Frontal cortex (tissue), 4 donors: ENCODE measurements around the gene SLC6A2. TPM values are rescaled to one million over a fixed set of nuclear protein-coding genes. Genes with fewer than 3 reads are reported as not detected.

Experiments
- DNase-seq, 2 donors: peaks; one replicate each; pipeline ENCODE4 v3.0.0; 2012; ENCODE audit warnings: low spot score in 2 of 2
- FAIRE-seq: peaks from 2 replicates; lab custom pipeline; 2012; peaks lifted over from hg19 to GRCh38; lab: Jason Lieb, UNC
- total RNA-seq: library from RNA; depleted of rRNA; stranded (reverse); fragments of >200 nt; gene quantifications from one replicate; pipeline ENCODE4 v1.2.3, GENCODE V29; 2014
- donor health status: control.
- donor health status: control.
- donor health status: control.

SLC6A2 gene
- total RNA-seq, 1 donor from 2014 or later, result under 0.01 TPM

DNA sequence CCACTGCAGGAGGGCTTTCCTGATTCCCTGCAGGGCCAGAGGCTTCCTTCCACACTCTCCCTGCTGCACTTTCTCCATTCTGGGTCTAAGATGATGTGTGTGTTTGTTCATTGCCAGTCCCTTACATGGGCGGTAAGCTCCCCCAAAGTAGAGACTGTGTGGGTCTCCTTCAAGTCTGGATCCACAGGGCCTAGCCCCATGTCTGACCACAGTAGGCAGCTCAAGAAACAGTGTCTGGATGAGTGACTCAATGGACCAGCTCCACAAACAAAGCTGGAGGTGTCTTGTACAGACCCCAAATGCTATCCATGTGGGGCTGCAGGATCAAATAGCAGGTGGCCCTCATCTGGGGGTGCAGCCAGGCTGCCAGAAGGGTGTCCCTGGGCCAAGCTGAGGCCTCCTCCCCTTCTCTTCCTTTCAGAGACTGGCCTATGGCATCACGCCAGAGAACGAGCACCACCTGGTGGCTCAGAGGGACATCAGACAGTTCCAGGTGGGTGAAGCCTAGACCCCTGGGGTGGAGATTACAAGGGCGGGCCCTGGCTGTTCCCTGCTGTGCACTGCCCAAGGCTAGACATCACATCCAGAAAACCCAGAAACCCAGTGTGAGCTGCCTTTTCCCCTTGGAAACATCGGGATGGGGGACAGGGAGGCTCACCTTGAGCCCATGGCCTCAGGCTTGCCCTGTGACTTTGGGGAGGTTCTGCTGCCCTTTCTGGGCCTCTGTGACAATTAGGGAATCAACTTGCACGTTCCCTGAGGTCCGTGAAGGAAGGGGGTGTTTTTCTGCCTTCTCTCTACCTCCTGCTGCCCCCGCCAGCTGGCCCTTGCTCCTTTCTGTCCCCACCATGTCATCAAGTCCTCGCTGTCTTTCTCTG is 45.9 kb downstream of the SLC6A2 start:
- DNase-seq (peak in 1 of 2 donors; percentile 28), FAIRE-seq (no peak)

- DNase-seq, result peak; percentile 17 to 56
- FAIRE-seq, result no peak
These were observed 47.5 kb downstream of the SLC6A2 start for GRCh38 chr16:55703003-55704001.

DNA sequence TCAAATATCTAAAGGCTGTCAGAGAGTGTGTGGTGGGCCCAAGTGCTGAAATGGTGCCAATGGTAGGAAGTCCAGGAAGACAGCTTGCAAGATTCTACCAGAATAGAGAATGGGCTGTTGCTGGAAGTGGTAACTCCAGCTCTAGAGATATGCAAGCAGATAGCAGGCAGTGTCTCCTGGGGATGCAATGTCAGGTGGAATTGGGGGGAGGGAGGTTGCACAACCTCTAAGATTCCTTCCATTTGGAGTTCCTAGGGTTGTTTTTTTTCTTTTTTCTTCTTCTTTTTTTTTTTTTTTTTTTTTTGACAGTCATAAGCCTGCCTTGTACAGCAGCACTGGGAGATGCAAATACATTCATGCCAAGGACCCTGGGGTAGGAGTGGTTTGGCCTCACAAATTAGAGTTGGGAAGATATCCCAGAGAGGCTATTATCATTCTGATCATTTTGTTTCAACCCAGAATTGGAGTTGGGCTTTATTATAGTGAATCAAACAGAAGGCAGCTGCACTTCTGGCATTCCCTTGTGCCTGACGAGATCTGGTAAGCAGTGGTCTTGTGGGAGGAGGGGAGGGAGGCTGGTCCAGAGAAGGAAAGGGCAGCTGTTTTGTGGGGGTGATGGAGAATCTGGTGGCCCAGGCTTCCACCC is 51.1 kb downstream of the SLC6A2 start:
- no peak for FAIRE-seq
- no peak for DNase-seq

- FAIRE-seq, result no peak
- no peak for DNase-seq
These were observed 54.0 kb downstream of the SLC6A2 start for GRCh38 chr16:55709801-55710200.

- FAIRE-seq (no peak), DNase-seq (no peak)
These were observed 54.7 kb downstream of the SLC6A2 start for GRCh38 chr16:55710466-55710865.

DNA sequence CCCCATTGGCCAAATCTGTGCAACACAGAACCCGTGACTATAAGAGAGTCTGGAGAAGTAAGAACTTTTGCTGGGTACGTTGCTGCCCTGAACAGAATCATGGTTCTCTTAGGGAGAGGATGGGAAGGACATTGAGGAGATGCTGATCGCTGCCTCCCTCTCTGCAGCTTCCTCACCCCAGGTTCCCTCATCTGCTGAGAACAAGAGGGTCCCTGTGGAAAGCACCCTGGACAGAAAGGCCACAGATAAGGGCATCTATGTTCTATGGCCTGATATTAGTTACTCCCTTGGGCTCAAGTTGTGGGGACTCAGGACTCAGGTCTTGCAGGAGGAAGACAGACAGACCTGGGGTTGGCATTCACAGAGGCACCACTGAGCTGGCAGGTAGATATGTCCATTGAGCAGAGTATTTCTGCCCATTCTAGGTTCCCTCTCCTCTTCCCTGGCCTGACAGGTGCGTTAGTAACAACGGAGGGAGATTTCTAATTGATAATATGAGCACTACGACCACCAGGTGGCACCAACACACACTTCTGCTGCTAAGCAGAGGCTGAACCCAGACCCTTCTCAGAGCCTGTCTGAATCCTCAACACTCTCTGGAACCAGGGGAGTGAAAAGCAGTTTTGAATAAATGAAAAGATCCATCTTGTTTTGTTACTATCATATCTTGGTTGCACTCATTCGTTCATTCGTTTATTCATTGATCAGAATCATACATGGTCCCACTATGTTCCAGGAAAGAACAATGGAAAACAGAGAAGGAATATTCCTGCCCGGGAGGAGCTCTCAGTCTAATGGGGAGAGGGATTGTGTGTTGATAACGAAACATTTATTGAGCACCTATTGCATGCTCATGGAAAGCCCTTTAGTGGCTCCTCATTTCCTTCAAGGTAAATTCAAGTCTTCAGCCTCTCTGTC is 56.4 kb downstream of the SLC6A2 start:
- DNase-seq (peak in 1 of 2 donors; percentile 66), FAIRE-seq (no peak)

DNA sequence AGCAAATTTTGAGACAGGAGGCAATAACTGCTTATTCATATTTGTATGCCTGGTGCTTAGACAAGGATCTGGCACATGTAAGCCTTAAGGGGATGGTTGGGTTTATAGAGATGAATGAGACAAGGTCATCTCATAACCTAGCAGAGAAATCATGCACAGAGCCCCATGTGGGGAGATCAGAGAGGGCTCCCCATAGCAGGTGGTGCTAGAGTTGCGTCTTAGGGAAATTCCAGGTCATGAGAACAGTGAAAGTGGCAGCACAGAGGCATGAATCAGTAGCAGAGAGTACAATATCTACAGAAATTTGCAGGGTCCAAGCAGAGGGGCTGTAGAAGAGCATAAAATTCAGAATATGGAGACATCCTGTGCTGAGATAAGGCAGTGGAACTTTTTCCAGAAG is 57.3 kb downstream of the SLC6A2 start:
- FAIRE-seq, result no peak
- DNase-seq, result no peak

DNA sequence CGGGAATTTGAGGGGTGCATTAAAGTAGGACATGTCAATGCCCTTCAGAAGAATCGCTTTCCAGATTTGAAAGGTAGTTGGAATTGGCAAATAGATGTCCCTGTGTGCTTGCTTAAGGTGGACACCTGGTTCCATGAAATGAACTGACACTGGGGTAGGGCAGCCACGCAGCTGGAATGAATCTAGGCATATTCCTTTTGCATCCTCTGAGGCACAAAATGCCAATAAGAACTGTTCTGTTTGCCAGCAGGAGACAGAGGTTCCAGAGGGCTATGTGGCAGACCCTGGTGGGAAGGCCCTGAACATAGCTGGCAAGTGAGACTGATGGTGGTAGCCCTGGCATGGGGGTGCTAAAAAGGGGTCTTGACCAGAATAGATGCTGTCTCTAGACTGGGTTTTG is 61.5 kb downstream of the SLC6A2 start:
- FAIRE-seq (no peak), DNase-seq (no peak)

DNA sequence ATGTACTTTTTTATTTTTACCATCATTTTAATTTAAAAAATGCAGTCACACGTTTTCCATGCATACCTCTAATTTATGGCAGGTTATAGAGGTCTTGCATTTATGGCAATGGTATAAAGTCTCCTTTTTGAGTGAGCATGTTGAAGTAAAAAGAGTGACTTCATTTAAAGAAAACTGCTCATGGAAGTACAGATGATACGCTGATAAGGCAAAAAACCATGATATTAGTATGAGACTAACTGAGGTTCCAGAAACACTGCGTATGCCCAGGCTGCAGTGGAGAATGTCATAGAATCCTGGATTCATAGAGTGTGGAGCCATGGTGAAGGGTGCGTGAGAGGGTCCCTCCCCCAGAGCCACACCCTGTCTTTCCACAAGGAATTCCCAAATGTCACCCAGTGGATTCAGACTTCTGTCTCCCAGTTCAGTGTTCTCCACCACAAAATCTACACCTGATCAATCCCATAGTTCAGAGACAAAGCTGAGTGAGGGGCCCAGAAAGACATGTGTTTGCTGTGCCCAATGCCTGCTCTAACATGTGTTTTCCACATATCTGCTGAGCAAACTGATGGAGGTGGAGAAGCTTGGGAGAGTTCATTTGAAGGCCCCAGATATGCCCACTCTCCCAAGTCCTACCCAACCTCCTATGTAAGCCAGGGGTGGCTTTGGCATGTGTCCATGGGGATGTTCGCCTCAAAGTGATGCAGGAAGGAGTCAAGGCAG is 69.4 kb downstream of the SLC6A2 start:
- FAIRE-seq (no peak), DNase-seq (no peak)

- FAIRE-seq (no peak), DNase-seq (no peak)
These were observed 73.0 kb downstream of the SLC6A2 start for GRCh38 chr16:55728797-55729196.

DNA sequence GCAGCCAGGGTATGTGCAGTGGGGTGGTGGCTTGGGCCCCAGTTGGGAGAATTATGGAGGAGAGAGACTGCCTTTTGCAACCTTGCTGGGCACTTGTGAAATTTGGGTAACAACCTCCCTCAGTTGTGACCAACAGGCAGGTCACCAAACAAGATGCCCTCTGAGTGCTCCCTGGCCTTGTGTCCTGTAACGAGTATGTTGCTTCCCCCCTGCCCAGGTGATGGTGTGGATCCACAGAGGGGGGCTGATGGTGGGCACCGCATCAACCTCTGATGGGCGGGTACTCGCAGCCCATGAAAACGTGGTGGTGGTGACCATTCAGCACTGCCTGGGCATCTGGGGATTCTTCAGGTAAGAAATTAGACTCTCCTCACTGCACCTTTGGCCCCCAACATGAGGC is 74.3 kb downstream of the SLC6A2 start:
- DNase-seq (no peak), FAIRE-seq (no peak)

DNA sequence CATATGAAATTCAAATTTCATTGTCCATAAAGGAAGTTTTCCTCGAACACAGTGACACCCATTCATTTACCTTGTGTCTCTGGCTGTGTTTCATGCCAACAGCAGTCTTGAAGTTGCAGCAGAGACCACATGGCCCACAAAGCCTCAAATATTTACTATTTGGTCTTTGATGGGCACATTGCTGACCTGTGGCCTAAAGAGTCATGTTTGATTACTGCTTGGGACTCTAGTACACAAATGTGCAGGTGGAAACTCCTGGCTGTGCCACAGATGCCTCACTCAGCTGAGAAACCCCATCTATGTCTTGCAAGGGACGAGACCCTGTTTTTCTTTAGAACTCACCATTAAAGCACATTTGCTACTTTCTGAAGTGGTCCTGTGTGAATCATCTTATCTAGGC is 76.7 kb downstream of the SLC6A2 start:
- FAIRE-seq (no peak), DNase-seq (no peak)

- no peak for FAIRE-seq
- no peak for DNase-seq
These were observed 78.9 kb downstream of the SLC6A2 start for GRCh38 chr16:55734665-55735064.

- no peak for FAIRE-seq
- no peak for DNase-seq
These were observed 79.5 kb downstream of the SLC6A2 start for GRCh38 chr16:55735120-55735781.

GRCh38 chr16:55736671-55737070 is 80.9 kb downstream of the SLC6A2 start:
- no peak for DNase-seq
- no peak for FAIRE-seq

GRCh38 chr16:55737318-55737717 is 81.5 kb downstream of the SLC6A2 start:
- no peak for DNase-seq

GRCh38 chr16:55737966-55738365 is 82.2 kb downstream of the SLC6A2 start:
- no peak for DNase-seq
- no peak for FAIRE-seq

More at GRCh38 chr16:55737318-55737717, 81.5 kb downstream of the SLC6A2 start:
- no peak for FAIRE-seq

DNA sequence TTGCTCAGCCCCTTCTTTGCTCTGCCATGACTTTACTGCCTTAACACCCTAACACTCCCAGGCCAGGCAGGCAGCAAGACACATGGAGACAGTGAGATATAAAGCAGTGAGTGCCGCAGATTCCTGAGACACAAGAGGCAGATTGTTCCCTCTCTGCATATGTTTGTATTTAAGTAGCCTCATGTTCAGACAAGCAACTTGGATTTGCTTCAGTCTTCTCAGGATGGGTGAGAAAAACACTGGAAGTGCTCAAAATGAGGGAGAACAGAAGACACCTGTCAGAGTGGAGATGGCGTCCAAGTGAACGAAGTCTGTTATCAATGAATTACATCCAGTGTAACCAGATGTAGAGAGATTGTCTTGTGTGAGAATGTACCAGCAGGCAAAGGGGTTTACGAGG is 90.3 kb downstream of the SLC6A2 start:
- DNase-seq (no peak), FAIRE-seq (no peak)
